Measurements from ENCODE around the gene MICB.
"Not testable (repeated sequence)": the region's sequence is repeated elsewhere in the genome, so short reads cannot be mapped to it uniquely, and the experiment has no call there.

The MICB gene

DNA sequence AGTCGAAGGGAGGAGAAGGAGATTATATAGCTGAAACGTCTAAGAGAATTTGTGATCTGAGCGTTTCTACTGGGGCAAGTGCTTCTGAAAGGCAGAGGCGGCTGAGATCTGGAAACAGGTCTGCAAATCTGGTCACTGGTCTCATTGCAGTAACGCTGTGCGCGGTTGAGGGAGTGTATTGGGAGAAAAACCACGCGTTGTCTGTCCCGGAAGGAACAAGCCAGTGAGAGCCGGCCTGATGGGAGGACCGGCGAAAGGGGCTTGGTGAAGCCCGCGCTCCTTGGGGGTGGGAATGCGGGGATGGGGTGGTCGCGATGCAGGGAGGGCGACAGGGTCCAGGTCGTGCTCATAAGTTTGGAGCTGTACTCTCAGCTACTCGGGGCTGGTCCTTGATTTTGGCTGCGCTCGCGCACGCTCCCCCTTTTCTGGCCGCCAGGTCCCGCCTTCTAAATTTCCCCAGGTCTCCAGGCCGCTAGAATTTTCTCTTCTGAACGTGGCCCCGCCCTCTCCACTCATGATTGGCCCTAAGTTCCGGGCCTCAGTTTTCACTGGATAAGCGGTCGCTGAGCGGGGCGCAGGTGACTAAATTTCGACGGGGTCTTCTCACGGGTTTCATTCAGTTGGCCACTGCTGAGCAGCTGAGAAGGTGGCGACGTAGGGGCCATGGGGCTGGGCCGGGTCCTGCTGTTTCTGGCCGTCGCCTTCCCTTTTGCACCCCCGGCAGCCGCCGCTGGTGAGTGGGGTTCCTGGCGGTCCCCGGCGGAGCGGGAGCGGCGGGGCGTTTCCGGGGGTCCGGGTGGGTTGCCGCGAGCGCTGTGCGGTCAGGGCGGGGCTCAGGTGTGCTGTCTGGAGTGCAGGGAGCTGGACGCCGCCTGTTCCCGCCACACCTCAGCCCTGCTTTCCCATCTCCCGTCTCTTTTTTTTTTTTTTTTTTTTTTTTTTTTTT is at the start of gene MICB:
Gene MICB (plus strand): TSS at position 615 of the 946 bp plus-strand sequence. CDS start 49 bp downstream, at position 664.
- peak; percentile 94 to 96 for DNase-seq

DNA sequence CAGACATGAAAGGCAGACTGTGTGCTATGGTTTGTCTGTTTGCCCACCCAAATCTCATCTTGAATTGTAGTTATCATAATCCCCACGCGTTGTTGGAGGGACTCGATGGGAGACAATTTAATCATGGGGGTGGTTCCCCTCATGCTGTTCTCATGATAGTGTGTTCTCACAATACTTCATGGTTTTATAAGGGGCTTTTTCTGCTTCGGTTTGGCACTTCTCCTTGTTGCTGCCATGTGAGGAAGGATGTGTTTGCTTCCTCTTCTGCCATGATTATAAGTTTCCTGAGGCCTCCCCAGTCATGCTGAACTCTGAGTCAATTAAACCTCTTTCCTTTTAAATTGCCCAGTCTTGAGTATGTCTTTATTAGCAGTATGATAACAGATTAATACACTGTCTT is 47.2 kb upstream of the MICB start:
- no peak for DNase-seq

DNA sequence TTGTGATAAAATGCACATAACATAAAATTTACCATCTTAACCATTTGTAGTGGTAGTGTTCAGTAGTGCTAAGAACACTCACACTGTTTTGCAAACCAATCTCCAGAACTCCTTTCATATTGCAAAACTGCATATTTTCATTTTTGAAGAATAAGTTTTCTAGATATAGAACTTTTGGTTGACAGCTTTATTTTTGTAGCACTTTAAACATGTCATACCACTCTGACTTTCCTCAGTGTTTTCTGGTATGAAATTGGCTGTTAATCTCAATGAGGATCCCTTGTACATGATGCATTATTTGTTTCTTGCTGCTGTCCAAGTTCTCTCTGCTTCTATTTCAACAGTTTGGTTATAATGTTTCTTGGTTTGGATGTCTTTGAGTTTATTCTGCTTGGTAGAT is 45.1 kb upstream of the MICB start:
- DNase-seq = no peak

DNA sequence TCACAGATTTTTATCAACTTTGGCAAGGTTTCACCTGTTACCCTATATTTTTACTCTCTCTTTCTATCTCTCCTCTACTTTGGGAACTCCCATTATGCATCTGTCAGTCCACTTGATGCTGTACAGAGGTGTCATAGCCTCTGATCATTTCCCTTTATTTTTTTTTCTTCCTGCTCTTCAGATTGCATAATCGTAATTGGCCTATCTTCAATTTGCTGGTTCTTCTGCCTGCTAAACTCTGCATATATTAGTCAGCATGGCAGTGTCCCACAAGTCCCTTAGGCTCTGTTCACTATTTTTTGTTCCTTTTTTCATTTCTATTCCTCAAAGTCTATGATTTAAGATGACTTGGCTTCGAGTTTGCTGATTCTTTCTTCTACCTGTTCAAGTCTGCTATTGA is 44.7 kb upstream of the MICB start:
- DNase-seq = no peak

DNA sequence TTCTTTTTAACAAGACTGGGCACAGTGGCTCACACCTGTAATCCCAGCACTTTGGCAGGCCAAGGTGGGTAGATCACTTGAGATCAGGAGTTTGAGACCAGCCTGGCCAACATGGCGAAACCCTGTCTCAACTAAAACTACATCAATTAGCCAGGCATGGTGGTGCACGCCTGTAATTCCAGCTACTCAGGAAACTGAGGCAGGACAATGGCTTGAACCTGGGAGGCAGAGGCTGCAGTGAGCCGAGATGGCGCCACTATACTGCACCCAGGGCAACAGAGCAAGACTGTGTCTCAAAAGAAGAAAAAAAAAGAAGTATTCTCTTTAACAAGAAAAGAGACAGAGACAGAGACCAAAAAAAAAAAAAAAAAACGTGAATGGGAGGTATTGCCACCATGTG is 38.1 kb upstream of the MICB start:
- not testable (repeated sequence) for DNase-seq

DNA sequence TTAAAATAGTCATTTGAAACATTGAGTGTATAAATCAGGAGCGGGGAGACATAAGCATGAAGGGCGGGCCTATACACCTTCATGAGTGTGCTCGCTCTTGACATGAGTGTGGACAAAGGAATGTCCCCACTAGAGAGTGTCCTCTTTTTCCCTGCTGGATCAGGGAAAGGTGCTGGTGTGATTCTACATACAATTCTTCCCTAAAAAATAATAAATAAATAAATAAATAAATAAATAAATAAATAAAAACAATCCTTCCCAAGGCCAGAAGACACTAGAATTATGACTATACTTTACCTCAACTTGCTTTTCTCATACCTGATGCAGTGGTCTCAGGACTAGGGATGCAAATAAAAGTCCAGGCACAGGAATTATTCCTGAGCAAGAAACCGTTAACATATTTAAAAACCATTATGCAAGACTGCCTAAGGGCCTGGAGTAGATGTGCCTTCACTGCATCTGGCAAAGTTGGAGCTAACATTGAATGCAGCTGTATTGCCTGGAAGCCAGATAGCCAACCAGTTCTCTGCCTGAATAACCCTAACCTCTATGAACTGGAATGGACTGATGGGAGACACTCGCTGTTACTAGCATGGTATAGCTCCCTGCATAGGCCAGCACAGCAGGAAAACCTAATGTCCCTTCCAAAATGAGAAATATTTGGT is 37.5 kb upstream of the MICB start:
- no peak for DNase-seq

DNA sequence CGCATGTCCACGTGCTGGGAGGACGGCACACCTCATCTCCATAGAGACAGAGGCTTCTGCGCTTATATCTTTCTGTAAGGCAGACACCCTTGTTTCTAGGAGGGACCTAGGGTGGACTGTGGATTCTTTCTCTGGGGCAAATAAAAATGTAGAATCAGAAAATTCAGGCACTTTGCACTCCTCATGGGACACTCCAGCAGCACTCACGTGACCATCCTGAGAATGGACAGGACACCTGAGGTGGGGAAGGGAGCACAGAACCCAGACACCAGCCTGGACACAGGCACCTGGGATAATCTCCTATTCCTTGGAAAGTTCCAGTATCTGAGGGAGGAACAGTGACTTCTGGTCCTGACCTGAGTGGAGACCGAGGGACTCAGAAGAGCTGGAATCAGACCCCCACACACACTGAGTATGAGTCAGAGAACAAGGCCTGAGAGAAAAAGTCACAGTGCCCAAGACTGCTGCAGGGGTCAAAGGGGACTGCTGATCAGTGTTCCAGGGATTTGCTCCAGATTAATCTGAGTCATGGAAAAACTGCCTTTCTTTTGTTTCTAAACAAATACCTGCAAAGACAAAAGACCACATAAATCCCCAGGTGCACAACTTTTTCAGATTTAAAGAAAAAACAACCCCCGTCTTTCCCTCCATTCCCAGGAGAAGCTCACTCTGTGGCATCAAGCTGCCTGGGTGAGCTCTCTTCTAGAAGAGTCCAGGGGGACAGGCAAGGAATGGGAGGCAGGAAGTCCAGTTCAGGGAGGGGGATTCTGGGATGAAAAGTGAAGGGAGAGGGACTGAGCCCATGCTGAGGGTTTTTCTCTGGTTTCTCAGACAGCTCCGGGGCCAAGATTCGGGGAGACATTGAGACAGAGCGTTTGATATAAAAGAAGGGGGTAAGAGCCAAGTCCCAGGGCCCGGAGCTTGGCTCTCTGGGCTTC is 35.6 kb upstream of the MICB start:
- no peak for DNase-seq

DNA sequence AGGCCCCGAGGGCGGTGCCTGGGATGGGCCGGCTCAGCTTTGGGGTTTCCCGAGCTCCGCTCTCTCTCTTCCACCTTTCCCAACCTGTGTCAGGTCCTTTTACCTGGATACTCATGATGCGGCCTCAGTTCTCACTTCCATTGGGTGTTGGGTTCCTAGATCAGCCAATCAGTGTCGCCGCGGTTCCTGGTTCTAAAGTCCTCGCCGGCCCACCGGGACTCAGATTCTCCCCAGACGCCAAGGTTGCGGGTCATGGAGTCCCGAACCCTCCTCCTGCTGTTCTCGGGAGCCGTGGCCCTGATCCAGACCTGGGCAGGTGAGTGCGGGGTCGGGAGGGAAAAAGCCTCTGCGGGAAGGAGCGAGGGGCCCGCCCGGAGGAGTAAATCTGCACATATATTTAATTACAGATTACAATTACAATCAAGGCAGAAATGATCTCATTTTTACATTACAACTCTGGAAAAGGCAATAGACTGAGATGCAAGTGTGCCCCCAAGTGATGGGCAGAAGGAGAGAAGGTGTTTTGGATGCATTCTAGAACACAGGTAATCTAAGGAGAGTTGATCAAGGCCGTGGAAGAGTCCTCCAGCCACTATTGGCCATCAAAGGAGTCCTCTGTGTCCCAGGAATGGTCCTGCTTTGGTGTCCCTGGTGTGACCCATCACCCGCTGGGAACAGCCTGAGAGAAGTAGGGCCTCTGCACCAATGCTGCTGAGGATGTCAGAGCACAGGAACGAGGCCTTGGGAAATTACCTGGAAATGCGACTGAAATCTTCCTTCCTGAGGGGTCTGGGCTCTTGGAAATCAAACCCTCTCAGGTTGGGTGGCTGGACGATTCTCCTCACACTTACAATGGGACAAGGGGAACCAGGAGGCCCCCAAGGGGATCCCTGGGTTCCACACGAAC is 34.7 kb upstream of the MICB start:
- DNase-seq = no peak

DNA sequence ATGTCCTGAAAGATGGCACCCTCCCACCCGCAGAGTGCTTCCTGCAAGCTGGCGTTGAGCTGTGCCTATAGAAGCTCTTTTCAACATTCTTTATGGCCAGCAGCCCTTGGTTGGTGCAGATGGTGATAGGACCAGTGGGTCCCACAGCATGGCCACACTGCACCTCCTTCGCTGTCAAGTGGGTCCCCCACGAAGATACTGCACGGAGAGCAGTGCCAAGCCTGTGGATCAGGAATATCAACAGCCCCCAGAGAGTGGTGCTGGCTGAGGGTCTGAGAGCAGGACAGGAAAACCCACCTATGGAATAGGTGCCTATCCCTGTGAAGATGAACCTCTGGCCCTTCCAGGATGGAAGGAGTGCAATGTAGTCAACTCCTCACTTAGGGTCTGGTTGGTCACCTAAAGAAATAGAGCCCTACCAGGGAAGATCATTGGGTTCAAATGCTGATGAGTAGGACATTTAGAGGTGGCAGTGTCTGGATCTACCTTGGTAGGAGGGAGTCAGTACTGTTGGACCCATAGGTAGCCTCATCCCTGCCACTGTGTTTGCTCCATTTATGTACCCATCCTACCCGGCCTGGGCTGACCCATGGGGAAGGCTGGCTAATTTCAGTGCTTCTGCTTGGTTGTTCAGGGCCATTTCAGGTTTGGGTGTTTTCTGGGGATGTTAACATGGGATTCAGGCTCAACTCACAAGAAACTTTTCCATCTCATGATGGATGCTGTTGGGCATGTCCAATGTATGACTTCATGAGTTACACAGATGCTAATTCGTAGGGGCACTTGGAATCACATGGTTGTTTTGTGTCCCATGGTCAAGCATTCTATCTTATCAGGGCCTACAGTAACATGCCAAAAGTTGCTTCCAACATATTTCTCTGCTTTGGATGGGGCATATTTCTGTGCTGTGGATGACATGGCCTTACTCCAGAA is 33.4 kb upstream of the MICB start:
- DNase-seq = no peak

DNA sequence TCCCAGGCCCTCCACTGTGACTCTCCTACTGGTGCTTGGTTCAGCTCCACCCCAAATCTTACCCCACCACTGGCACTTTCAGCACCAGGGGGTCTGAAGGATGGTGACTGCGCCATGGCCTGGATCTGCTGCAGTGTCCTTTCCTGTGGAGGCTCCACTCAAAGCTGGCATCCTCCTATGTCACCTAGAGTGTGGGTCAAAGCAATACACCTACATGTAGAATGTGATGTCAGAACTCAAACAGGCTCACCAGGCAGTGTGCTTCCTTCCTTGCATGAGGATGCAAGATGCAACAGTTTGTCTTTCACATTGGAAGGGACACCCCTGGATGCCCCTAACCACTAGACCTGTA is 32.8 kb upstream of the MICB start:
- no peak for DNase-seq

DNA sequence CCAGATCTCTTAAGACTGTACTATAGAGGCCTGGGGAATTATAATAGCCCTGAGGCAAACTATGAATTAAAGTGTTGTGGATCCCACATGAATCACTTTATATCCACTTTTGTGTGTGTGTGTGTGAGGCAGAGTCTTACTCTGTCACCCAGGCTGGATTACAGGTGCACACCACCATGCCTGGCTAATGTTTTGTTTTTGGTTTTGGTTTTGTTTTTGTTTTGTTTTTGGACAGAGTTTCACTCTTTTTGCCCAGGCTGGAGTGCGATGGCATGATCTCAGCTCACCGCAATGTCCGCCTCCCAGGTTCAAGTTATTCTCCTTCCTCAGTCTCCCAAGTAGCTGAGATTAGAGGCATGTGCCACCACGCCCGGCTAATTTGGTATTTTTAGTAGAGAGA is 32.2 kb upstream of the MICB start:
- DNase-seq = no peak

DNA sequence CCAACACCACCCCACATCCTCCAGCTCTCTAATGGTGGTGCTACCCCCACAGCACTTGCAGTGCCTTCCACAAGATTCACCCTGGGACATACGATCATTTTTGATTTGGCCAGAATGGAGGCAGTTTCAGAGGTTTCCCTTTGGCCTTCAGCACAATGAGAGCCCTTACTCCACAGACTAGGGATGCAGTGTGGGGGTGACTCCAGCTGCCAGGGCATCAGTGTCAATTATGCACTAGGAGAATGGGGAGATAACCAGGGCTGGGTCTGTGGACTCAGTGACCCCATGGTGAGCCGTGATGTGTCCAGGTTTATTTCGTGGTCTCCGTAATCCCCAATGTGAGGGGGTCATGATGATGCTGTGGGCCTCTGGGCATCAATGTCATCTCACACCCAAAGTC is 31.5 kb upstream of the MICB start:
- DNase-seq = no peak

DNA sequence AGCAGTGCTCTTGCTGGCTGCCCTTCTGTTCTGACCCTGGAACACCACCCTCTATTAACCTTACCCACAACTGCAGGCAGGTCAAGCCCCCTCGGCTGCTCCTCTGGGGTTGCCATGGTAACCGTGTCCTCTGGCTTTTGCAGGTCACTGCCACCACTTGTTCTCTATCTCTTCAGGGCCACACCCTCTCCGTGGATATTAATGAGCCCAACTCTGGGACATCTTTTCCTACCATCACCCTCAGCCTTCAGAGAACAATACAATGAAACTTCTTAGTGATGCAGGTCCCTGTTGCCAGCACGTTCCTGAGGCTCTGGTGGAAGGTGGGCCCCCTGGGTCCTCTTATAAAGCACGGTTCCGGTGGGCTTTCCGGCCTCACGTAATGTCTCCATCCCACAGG is 30.8 kb upstream of the MICB start:
- DNase-seq = no peak

DNA sequence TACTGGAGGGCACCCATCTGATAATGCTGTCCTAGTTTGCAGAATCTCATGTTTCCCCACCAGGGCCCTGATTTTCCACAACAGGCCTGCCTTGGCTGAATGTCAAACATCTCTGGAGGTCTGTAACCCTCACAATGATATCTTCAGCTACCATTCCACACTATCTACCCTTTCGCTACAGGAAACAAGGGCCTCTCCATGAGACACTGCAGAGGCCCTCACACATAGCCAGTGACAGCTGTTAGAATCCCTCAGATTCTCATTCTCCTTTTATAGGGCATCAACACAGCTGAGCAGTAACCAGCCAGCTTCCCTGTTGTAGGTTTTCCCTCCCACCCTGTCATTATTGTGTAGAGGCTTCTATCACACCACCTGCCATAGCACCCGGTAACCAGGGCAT is 29.6 kb upstream of the MICB start:
- DNase-seq = no peak

DNA sequence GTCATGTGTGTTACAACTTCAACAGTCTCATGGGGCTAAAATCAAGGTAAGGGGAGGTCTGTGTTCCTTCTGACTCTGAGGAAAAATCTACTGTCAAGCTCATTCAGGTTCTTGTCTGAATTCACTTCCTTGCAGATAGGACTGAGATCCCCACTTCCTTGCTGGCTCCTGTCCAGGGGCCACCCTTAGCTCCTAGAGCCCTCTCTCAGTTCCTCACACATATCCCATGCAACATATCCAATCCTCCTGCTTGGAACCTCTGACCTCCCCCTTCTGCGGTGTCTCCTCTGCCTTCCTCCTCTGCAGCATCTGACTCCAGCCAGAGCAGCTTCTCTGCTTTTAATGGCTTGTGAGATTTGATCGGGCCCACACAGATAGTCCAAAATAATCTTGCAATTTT is 27.1 kb upstream of the MICB start:
- no peak for DNase-seq

DNA sequence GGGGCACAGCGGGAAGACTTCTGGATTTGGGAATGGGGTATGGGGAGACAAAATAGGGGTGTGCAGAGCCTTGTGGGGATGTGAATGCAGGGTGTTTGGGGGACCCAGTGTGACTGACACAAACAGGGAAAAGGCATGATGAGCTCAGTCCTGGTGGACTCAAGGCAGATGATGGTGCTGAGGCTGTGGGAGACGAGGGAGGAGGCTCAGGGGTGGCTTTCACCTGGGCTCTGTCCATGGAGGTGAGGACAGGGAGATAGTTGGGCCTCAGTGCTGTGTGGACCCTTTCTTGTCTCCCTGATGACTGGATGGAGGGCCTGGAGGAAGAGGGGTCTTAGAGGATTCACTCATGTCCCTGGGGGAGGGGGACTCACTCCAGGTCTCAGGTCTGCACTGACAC is 26.2 kb upstream of the MICB start:
- DNase-seq = no peak

DNA sequence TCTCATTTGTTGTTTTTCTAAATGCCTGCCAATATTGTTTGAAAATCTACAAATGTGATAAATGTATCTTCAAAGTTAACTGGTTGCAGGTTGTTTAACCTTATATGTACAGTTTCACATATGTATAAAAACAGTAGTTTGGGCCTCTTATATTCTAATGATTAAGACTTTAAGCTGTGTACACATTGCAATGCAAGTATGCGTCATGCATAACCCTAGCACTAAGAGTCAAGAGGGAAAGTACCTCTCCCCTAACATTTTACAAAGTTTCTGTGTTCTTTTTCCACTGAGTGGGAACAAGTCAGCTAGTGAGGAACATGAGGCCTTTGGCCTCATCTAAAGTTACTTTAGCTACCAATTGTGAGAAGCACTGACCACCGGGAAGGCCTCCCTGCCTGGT is 25.7 kb upstream of the MICB start:
- no peak for DNase-seq

DNA sequence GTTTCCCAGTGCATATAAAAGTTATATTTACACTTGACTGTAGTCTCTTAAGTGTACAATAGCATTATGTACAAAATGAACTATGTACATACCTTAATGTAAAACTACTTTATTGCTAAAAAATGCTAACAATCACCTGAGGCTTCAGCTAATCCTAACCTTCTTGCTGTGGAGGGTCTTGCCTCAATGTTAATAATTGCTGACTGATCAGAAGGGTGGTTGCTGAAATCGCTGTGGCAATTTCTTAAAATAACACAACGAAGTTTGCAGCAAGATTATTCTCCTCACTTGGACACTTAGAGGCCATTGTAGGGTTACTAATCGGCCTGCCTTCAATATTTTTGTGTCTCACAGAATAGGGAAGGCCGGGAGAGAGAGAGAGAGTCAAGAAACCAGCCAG is 24.7 kb upstream of the MICB start:
- no peak for DNase-seq

DNA sequence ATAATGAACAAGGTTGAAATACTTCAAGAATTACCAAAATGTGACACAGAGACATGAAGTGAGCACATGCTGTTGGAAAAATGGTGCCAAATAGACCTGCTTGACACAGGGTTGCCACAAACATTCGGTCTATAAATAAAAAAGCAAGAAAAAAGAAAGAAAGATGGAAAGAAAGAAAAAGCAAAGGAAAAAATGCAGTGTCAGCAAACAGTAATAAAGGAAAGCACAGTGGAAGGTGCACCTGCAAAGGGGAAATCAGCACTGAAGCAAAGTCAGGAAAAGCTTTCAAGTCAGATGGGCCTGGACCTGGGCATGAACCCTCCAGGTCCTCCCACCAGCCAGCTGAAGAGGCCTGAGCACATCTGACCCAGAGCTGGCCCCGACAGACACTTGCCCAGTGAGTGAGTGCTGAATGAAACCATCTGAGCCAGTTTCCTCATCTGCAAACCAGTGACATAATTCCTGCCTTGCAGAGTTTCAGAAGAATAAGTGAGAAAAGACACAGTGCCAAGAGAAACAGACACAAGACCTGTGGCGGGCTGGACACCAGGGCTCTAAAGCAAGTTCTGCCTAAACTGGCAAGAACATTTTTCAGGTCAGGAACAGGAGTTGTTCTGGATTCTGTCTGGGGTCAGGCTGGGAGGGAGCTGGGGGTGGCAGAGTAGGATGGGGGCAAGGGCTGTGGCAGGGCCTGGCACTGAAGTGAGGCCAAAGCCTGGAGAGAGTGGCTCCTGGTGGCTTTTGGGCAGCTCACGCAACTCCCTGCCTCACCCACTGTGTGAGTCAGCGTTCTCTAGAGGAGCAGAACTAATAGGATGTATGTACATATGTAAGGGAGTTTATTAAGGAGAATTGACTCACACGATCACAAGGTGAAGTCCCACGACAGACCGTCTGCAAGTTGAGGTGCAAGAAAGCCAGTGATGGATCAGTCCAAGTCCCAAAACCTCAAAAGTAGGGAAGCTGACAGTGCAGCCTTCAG is 23.9 kb upstream of the MICB start:
- DNase-seq = no peak

DNA sequence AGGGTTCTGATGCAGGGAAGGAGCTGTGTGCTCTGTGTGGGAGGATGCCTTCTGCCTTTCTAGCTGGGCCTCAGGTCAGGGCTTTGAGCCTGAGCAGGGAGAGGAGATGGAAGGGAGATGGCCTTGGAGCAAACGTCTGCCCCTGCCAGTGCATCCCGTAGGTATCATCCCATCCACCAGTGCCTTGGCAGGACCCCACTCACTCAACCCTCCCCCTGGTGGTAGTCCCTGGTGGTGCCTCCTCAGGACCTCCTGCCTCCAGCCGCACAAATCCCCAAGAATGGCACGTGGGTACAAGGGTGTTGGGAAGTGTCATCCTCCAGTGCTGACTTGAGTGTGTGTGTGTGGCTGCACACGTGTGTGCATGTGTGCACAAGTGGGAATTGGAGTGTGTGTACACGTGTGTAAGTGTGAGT is 23.1 kb upstream of the MICB start:
- DNase-seq = no peak

Measured in Kasumi-1 (cell line).